HL-60 (cell line): Measurements from ENCODE around the gene ATAD2B.

Experiments used
- DNase-seq, 2 experiments: peaks; one replicate each; pipeline ENCODE4 v3.0.0-alpha.2; 2010 to 2020; ENCODE audit warnings: low read depth in 1 of 2, low spot score in 1 of 2
- H3K27ac ChIP-seq: fragments of 250-450 bp; sonication (Bioruptor Pico); replicated peaks from 2 replicates; pipeline ENCODE4 v1.5.1; 2020; ENCODE audit warnings: mild to moderate bottlenecking, moderate library complexity
- H3K27me3 ChIP-seq: fragments of 250-450 bp; sonication (Bioruptor Pico); 2 replicates; pipeline ENCODE4 v1.5.1; 2021; ENCODE audit warnings: mild to moderate bottlenecking, moderate library complexity; ENCODE audit not compliant: insufficient read depth, poor library complexity, severe bottlenecking
- H3K4me3 ChIP-seq: replicated peaks from 2 replicates; pipeline ENCODE4 v1.5.1; 2011; ENCODE audit warnings: mild to moderate bottlenecking, control low read depth, low read length; ENCODE audit not compliant: insufficient read depth
- GABPA ChIP-seq: IDR thresholded peaks from 2 replicates; pipeline ENCODE4 v1.6.1; 2012; ENCODE audit warnings: low read depth
- POLR2AphosphoS5 ChIP-seq: IDR thresholded peaks from 2 replicates; pipeline ENCODE4 v1.6.1; 2012; ENCODE audit warnings: low read depth
- SPI1 ChIP-seq: IDR thresholded peaks from 2 replicates; pipeline ENCODE4 v1.6.1; 2012; ENCODE audit warnings: low read depth, mild to moderate bottlenecking, borderline replicate concordance
- TF ChIP-seq, protein P1 (sequence below): IDR thresholded peaks from 2 replicates; pipeline ENCODE4 v1.6.1; 2012; ENCODE audit warnings: low read depth; ENCODE audit not compliant: insufficient replicate concordance
- TF ChIP-seq, protein P2 (sequence below): IDR thresholded peaks from one replicate; pipeline ENCODE4 v1.5.1; 2011; ENCODE audit warnings: low read length, control low read depth, inconsistent platforms; ENCODE audit not compliant: insufficient read depth

ATAD2B gene

DNA sequence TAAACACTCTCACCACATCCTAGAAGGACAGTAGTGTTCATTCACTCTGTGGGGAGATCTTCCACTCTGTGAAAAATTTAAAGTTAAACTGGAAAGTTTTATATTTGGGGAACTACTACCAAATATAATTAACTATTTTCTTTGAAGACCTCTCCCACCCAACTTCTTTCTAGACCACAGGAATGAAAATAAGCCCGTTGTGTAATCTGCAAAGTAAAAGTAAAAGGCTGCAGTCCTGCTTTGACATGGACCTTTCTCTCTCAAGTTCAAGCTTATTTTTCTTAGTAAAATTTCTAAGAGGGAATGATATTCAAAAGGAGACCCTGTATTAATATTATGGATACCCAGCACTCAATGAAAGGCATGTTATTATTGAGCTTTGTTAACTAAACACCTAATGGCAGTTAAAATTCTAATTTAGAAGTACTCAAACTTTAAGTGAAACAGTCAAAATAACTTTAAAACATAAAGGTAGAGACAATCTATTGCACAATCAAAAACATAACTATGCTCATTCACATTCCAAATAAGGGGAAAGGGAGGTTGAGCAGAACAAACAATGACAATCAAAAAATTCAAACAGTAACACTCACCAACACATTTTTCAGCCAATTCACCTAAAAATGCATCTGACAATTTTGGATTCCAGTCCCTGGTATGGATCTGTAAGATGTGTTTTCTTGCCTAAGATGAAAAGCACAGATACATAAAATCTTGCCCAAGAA is 98.5 kb downstream of the ATAD2B start:
- Histone ChIP-seq H3K27me3 (no peaks in the 10 kb centered on the region), H3K4me3 (no peak overlapping the region), H3K27ac (no peak overlapping the region)
- DNase-seq = no peak
- TF ChIP-seq, protein P1, sequence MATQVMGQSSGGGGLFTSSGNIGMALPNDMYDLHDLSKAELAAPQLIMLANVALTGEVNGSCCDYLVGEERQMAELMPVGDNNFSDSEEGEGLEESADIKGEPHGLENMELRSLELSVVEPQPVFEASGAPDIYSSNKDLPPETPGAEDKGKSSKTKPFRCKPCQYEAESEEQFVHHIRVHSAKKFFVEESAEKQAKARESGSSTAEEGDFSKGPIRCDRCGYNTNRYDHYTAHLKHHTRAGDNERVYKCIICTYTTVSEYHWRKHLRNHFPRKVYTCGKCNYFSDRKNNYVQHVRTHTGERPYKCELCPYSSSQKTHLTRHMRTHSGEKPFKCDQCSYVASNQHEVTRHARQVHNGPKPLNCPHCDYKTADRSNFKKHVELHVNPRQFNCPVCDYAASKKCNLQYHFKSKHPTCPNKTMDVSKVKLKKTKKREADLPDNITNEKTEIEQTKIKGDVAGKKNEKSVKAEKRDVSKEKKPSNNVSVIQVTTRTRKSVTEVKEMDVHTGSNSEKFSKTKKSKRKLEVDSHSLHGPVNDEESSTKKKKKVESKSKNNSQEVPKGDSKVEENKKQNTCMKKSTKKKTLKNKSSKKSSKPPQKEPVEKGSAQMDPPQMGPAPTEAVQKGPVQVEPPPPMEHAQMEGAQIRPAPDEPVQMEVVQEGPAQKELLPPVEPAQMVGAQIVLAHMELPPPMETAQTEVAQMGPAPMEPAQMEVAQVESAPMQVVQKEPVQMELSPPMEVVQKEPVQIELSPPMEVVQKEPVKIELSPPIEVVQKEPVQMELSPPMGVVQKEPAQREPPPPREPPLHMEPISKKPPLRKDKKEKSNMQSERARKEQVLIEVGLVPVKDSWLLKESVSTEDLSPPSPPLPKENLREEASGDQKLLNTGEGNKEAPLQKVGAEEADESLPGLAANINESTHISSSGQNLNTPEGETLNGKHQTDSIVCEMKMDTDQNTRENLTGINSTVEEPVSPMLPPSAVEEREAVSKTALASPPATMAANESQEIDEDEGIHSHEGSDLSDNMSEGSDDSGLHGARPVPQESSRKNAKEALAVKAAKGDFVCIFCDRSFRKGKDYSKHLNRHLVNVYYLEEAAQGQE = no peak
- TF ChIP-seq SPI1 = no peak
- TF ChIP-seq, protein P2, sequence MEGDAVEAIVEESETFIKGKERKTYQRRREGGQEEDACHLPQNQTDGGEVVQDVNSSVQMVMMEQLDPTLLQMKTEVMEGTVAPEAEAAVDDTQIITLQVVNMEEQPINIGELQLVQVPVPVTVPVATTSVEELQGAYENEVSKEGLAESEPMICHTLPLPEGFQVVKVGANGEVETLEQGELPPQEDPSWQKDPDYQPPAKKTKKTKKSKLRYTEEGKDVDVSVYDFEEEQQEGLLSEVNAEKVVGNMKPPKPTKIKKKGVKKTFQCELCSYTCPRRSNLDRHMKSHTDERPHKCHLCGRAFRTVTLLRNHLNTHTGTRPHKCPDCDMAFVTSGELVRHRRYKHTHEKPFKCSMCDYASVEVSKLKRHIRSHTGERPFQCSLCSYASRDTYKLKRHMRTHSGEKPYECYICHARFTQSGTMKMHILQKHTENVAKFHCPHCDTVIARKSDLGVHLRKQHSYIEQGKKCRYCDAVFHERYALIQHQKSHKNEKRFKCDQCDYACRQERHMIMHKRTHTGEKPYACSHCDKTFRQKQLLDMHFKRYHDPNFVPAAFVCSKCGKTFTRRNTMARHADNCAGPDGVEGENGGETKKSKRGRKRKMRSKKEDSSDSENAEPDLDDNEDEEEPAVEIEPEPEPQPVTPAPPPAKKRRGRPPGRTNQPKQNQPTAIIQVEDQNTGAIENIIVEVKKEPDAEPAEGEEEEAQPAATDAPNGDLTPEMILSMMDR = no peak
- TF ChIP-seq GABPA = no peak
- no peak for TF ChIP-seq POLR2AphosphoS5

DNA sequence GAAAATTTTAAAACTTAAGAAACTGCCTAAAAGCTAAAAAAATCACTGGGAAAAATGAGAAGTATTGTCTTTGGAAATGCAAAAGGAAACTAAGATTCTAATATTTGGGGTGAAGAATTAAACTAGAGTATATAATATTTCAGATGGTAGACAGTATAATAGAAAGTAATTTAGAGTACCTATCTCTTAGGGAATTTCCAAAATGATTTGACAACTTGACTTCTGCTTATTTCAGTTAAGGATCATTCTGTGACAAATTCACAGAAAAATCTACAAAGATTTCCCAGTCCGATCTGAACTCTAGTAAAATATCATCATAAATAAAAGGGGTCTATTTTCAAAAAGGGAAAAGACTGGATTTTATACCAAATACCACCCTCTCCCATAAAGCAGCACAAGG is 99.6 kb downstream of the ATAD2B start:
- no peak for DNase-seq
- H3K4me3 ChIP-seq = no peak overlapping the region
- TF ChIP-seq, protein P1 = no peak
- no peak for TF ChIP-seq SPI1
- no peak for TF ChIP-seq GABPA
- TF ChIP-seq, protein P2 = no peak
- no peak for TF ChIP-seq POLR2AphosphoS5
- no peak overlapping the region for H3K27ac ChIP-seq
- no peaks in the 10 kb centered on the region for H3K27me3 ChIP-seq

DNA sequence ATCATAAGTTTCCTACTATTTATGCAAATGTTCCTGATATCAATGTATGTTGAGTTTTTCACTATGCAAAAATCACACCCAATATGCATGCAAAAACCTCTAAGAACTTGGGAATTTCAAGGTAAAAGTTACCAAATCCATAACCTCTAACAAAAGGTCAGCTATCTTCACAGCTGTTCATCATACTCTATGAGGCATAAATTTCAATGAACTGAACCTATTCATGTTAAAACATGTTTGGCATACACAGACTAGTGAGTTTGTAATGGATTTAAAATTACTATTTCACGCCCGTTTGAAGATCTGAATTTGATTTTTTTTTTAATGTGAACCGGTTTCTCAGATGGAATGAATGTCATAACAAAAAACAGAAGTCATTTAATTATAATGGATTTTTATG is 100.2 kb downstream of the ATAD2B start:
- H3K27me3 ChIP-seq = no peaks in the 10 kb centered on the region
- DNase-seq = no peak
- H3K27ac ChIP-seq = no peak overlapping the region
- TF ChIP-seq, protein P2 = no peak
- TF ChIP-seq, protein P1 = no peak
- TF ChIP-seq SPI1 (no peak), POLR2AphosphoS5 (no peak), GABPA (no peak)
- H3K4me3 ChIP-seq = no peak overlapping the region
